Neural progenitor cell (in vitro differentiated cells): Measurements from ENCODE around the gene TP73.

Source experiments
- CTCF ChIP-seq: fragments of 200-600 bp; sonication (generic); IDR thresholded peaks from 2 replicates; pipeline ENCODE4 v1.5.1; 2017; ENCODE audit warnings: antibody characterized with exemption, mild to moderate bottlenecking
- EZH2 ChIP-seq: fragments of 200-600 bp; sonication (generic); IDR thresholded peaks from 2 replicates; pipeline ENCODE4 v1.6.1; 2017; ENCODE audit warnings: antibody characterized with exemption, mild to moderate bottlenecking, moderate library complexity
- EZH2phosphoT487 ChIP-seq: fragments of 200-600 bp; sonication (generic); IDR thresholded peaks from 2 replicates; pipeline ENCODE4 v1.6.1; 2017; ENCODE audit warnings: antibody characterized with exemption

GRCh38 chr1:3733094-3733882, 81.0 kb downstream of the TP73 start:
- no peak for TF ChIP-seq CTCF
- TF ChIP-seq EZH2 = no peak
- TF ChIP-seq EZH2phosphoT487 = no peak
